WTC11 (cell line): ENCODE results near the gene OSBPL7. TPM values are rescaled to one million over a fixed set of nuclear protein-coding genes. Genes with fewer than 3 reads are reported as not detected.

ENCODE experiments used
- ATAC-seq: fragments of 200-7000 bp; cut with Tn5 transposase; 2 replicates; pipeline ENCODE4 v1.10.0; 2021; ENCODE audit warnings: mild to moderate bottlenecking, moderate library complexity
- CTCF ChIA-PET: fragments of 300-600 bp; sonication (Branson Sonifier 250); formaldehyde crosslinking; loops from one replicate; lab custom pipeline; 2021; ENCODE audit warnings: antibody characterized with exemption; lab: Charles Lee
- POLR2A ChIA-PET: fragments of 350-600 bp; sonication (Branson Sonifier 250); formaldehyde crosslinking; loops from one replicate; lab custom pipeline; 2021; ENCODE audit warnings: antibody characterized with exemption; lab: Charles Lee
- DNase-seq: peaks from one replicate; pipeline ENCODE4 v3.0.0; 2021; ENCODE audit warnings: low spot score
- H3K27ac Mint-ChIP-seq: 2 replicates; pipeline ENCODE4 v1.8.0; 2021; ENCODE audit warnings: mixed read lengths
- H3K27me3 Mint-ChIP-seq: 2 replicates; pipeline ENCODE4 v1.8.0; 2021; ENCODE audit warnings: low read depth, mild to moderate bottlenecking, moderate library complexity, mixed read lengths
- H3K36me3 Mint-ChIP-seq: 2 replicates; pipeline ENCODE4 v1.8.0; 2021; ENCODE audit warnings: mixed read lengths
- H3K4me1 Mint-ChIP-seq: 2 replicates; pipeline ENCODE4 v1.8.0; 2022; ENCODE audit warnings: mixed read lengths
- H3K4me3 Mint-ChIP-seq: 2 replicates; pipeline ENCODE4 v1.8.0; 2021; ENCODE audit warnings: mild to moderate bottlenecking, moderate library complexity, mixed read lengths
- H3K9me3 Mint-ChIP-seq: 2 replicates; pipeline ENCODE4 v1.8.0; 2021; ENCODE audit warnings: mixed read lengths
- EMX1 ChIP-seq: fragments of 250-450 bp; sonication (Bioruptor Pico); IDR thresholded peaks from 2 replicates; pipeline ENCODE4 v1.8.0; 2021; ENCODE audit warnings: mild to moderate bottlenecking
- FOXJ3 ChIP-seq: sonication (generic); formaldehyde crosslinking; IDR thresholded peaks from 2 replicates; pipeline ENCODE4 v1.9.0; 2021; ENCODE audit warnings: missing genetic modification reagents, mild to moderate bottlenecking, borderline replicate concordance
- GABPB1 ChIP-seq: sonication (generic); formaldehyde crosslinking; IDR thresholded peaks from 2 replicates; pipeline ENCODE4 v1.8.1; 2023; ENCODE audit warnings: mild to moderate bottlenecking, missing genetic modification reagents
- HMGA2 ChIP-seq: fragments of 250-450 bp; sonication (Bioruptor Pico); IDR thresholded peaks from 2 replicates; pipeline ENCODE4 v1.4.0; 2021; ENCODE audit warnings: mild to moderate bottlenecking, moderate library complexity
- NR1H2 ChIP-seq: sonication (generic); formaldehyde crosslinking; IDR thresholded peaks from 2 replicates; pipeline ENCODE4 v1.9.0; 2021; ENCODE audit warnings: mild to moderate bottlenecking, moderate library complexity, missing genetic modification reagents
- OVOL2 ChIP-seq: fragments of 250-450 bp; sonication (Bioruptor Pico); IDR thresholded peaks from 2 replicates; pipeline ENCODE4 v1.9.0; 2021; ENCODE audit warnings: mild to moderate bottlenecking, borderline replicate concordance
- RELA ChIP-seq: sonication (generic); formaldehyde crosslinking; IDR thresholded peaks from 2 replicates; pipeline ENCODE4 v1.8.1; 2022; ENCODE audit warnings: missing genetic modification reagents, mild to moderate bottlenecking, borderline replicate concordance
- TCF7 ChIP-seq: sonication (generic); formaldehyde crosslinking; IDR thresholded peaks from 2 replicates; pipeline ENCODE4 v1.8.0; 2022; ENCODE audit warnings: mild to moderate bottlenecking, low read depth, missing genetic modification reagents, moderate library complexity
- total RNA-seq: library from RNA; stranded (reverse); gene quantifications from 3 replicates; pipeline ENCODE4 v1.2.3, GENCODE V29; 2021
- TF ChIP-seq, protein P1 (sequence below): sonication (generic); formaldehyde crosslinking; IDR thresholded peaks from 2 replicates; pipeline ENCODE4 v1.8.0; 2023; ENCODE audit warnings: mild to moderate bottlenecking, missing genetic modification reagents
- TF ChIP-seq, protein P2 (sequence below): fragments of 250-450 bp; sonication (Bioruptor Pico); IDR thresholded peaks from 2 replicates; pipeline ENCODE4 v1.9.0; 2021; ENCODE audit warnings: mild to moderate bottlenecking
- TF ChIP-seq, protein P3 (sequence below): sonication (generic); formaldehyde crosslinking; IDR thresholded peaks from 2 replicates; pipeline ENCODE4 v1.8.1; 2023; ENCODE audit warnings: mild to moderate bottlenecking, missing genetic modification reagents, moderate library complexity
- TF ChIP-seq, protein P4 (sequence below): sonication (generic); formaldehyde crosslinking; IDR thresholded peaks from 2 replicates; pipeline ENCODE4 v1.8.0; 2022; ENCODE audit warnings: mild to moderate bottlenecking, missing genetic modification reagents
- TF ChIP-seq, protein P5 (sequence below): sonication (generic); formaldehyde crosslinking; IDR thresholded peaks from 2 replicates; pipeline ENCODE4 v1.8.0; 2022; ENCODE audit warnings: mild to moderate bottlenecking, missing genetic modification reagents
- TF ChIP-seq, protein P6 (sequence below): fragments of 200-600 bp; IDR thresholded peaks from 2 replicates; pipeline ENCODE4 v1.8.0; 2022; ENCODE audit warnings: antibody characterized with exemption

The OSBPL7 gene
- total RNA-seq, 1 experiment from 2014 or later, result 13.5 TPM

DNA sequence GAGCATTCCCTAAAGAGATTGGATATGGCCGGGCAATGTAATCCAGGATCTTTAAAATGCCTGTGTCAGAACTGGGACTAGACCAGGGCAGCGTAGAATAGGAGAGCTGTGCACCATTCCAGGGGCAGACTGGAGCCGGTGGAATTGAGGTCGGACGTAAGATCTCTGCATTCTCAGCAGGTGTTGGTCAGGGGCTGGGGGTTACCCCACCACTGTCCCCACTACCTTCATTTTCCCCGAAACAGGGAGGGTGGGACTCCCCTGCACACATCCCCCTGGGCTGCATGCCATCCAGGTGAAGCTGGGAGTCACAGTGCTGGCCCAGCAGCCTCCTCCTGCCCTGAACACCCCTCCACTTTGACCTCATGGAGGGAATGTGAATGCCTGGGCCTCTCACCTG, 17.8 kb downstream of the OSBPL7 start:
- TF ChIP-seq, protein P1, sequence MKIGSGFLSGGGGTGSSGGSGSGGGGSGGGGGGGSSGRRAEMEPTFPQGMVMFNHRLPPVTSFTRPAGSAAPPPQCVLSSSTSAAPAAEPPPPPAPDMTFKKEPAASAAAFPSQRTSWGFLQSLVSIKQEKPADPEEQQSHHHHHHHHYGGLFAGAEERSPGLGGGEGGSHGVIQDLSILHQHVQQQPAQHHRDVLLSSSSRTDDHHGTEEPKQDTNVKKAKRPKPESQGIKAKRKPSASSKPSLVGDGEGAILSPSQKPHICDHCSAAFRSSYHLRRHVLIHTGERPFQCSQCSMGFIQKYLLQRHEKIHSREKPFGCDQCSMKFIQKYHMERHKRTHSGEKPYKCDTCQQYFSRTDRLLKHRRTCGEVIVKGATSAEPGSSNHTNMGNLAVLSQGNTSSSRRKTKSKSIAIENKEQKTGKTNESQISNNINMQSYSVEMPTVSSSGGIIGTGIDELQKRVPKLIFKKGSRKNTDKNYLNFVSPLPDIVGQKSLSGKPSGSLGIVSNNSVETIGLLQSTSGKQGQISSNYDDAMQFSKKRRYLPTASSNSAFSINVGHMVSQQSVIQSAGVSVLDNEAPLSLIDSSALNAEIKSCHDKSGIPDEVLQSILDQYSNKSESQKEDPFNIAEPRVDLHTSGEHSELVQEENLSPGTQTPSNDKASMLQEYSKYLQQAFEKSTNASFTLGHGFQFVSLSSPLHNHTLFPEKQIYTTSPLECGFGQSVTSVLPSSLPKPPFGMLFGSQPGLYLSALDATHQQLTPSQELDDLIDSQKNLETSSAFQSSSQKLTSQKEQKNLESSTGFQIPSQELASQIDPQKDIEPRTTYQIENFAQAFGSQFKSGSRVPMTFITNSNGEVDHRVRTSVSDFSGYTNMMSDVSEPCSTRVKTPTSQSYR (CRISPR knock-in tag), result no peak
- TF ChIP-seq HMGA2 (CRISPR knock-in tag) (no peak), TCF7 (CRISPR knock-in tag) (no peak), FOXJ3 (CRISPR knock-in tag) (no peak), EMX1 (CRISPR knock-in tag) (no peak), RELA (CRISPR knock-in tag) (no peak), GABPB1 (CRISPR knock-in tag) (no peak), NR1H2 (no peak)
- TF ChIP-seq, protein P2, sequence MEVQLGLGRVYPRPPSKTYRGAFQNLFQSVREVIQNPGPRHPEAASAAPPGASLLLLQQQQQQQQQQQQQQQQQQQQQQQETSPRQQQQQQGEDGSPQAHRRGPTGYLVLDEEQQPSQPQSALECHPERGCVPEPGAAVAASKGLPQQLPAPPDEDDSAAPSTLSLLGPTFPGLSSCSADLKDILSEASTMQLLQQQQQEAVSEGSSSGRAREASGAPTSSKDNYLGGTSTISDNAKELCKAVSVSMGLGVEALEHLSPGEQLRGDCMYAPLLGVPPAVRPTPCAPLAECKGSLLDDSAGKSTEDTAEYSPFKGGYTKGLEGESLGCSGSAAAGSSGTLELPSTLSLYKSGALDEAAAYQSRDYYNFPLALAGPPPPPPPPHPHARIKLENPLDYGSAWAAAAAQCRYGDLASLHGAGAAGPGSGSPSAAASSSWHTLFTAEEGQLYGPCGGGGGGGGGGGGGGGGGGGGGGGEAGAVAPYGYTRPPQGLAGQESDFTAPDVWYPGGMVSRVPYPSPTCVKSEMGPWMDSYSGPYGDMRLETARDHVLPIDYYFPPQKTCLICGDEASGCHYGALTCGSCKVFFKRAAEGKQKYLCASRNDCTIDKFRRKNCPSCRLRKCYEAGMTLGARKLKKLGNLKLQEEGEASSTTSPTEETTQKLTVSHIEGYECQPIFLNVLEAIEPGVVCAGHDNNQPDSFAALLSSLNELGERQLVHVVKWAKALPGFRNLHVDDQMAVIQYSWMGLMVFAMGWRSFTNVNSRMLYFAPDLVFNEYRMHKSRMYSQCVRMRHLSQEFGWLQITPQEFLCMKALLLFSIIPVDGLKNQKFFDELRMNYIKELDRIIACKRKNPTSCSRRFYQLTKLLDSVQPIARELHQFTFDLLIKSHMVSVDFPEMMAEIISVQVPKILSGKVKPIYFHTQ (CRISPR knock-in tag), result no peak
- TF ChIP-seq, protein P3, sequence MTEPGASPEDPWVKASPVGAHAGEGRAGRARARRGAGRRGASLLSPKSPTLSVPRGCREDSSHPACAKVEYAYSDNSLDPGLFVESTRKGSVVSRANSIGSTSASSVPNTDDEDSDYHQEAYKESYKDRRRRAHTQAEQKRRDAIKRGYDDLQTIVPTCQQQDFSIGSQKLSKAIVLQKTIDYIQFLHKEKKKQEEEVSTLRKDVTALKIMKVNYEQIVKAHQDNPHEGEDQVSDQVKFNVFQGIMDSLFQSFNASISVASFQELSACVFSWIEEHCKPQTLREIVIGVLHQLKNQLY, result no peak
- TF ChIP-seq, protein P4, sequence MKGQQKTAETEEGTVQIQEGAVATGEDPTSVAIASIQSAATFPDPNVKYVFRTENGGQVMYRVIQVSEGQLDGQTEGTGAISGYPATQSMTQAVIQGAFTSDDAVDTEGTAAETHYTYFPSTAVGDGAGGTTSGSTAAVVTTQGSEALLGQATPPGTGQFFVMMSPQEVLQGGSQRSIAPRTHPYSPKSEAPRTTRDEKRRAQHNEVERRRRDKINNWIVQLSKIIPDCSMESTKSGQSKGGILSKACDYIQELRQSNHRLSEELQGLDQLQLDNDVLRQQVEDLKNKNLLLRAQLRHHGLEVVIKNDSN (CRISPR knock-in tag), result no peak
- ATAC-seq (no peak), DNase-seq (no peak)
- ChIA-PET CTCF (interaction anchor here (0.6 to 1.3 kb wide), 2 partner anchors 28 to 43 kb away, joined by 3 read pairs; no protein-coding TSS in a partner anchor), POLR2A (no interaction called here)
- no peak overlapping the region for H3K4me3 Mint-ChIP-seq
- no peaks in the 10 kb centered on the region for H3K9me3 Mint-ChIP-seq
- no peaks in the 10 kb centered on the region for H3K36me3 Mint-ChIP-seq
- peaks cover 2% of the 10 kb centered on the region; the same call in 1 of the 2 replicates for H3K27me3 Mint-ChIP-seq
- H3K27ac Mint-ChIP-seq, result no peak overlapping the region
- H3K4me1 Mint-ChIP-seq, result no peaks in the 10 kb centered on the region

DNA sequence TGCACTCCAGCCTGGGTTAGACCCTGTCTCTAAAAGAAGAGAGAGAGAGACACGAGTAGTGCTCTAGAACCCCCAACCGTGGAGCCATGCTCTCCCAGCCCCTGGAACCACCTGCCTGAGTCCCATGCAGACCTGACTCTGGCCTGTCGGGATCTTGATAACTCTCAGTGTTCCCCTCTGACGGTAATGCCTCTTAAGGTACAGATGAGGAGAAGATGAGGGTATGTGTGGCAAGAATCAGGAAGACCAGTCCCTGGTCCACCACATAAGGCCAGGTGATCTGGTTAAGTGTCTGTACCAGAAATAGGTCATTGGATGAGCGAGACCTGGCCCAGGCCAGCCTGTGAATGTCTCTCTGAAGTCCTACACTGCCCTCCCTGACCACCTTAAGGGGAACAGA, 18.4 kb downstream of the OSBPL7 start:
- no peak overlapping the region for H3K27ac Mint-ChIP-seq
- peaks cover 2% of the 10 kb centered on the region; the same call in 1 of the 2 replicates for H3K27me3 Mint-ChIP-seq
- H3K36me3 Mint-ChIP-seq, result no peaks in the 10 kb centered on the region
- TF ChIP-seq OVOL2, result no peak
- TF ChIP-seq, protein P5, sequence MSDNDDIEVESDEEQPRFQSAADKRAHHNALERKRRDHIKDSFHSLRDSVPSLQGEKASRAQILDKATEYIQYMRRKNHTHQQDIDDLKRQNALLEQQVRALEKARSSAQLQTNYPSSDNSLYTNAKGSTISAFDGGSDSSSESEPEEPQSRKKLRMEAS, result no peak
- H3K4me3 Mint-ChIP-seq, result no peak overlapping the region
- no peaks in the 10 kb centered on the region for H3K4me1 Mint-ChIP-seq
- no peak for DNase-seq
- CTCF ChIA-PET, result interaction anchor here (1.4 kb wide), 1 partner anchor 61 kb away, joined by 3 read pairs; no protein-coding TSS in a partner anchor
- ATAC-seq, result no peak
- POLR2A ChIA-PET, result no interaction called here
- H3K9me3 Mint-ChIP-seq, result no peaks in the 10 kb centered on the region

DNA sequence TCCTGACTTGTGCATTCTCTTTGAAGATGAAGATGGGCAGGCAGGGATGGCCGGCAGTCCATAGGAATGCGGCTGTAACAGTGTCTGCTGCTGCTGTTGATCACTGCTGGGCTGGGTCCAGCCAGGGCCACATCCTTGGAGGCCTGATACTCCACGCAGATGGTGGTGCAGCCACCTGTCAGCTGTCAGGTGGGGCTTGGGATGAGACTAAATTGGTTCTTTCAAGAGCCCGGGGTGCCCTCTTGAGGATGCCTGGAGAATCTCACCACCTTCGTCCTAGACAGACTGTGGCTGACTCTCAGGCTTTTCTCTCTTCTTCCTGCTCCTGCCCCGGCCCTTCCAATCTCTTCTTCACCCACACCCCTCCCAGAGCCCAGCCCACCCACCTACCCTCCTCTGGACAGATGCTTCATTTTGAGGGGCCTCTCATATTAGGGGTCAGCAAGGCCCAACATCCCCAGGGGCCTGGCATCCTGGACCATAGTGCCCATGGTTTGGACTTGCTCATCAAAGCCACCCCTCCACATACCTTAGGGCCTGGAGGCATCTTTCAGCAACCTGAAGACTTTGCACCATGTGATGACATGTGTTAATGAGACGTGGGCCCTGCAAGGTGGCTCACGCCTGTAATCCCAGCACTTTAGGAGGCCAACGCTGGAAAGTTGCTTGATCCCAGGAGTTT, 19.1 kb downstream of the OSBPL7 start:
- peak; percentile 94 for ATAC-seq
- CTCF ChIA-PET, result interaction anchor here (0.6 to 1.7 kb wide), 11 partner anchors 13 to 168 kb away, joined by 3 to 6 read pairs (median 4); partner anchors contain the start of genes CDK5RAP3, OSBPL7 and TBX21
- POLR2A ChIA-PET, result interaction anchor here (1.3 kb wide), 1 partner anchor 13 kb away, joined by 3 read pairs; no protein-coding TSS in a partner anchor
- Mint-ChIP-seq H3K4me3 (no peak overlapping the region), H3K4me1 (no peaks in the 10 kb centered on the region), H3K27me3 (peaks cover 2% of the 10 kb centered on the region; the same call in 1 of the 2 replicates), H3K9me3 (no peaks in the 10 kb centered on the region), H3K27ac (no peak overlapping the region)
- no peak for TF ChIP-seq TCF7 (CRISPR knock-in tag)
- TF ChIP-seq, protein P6, sequence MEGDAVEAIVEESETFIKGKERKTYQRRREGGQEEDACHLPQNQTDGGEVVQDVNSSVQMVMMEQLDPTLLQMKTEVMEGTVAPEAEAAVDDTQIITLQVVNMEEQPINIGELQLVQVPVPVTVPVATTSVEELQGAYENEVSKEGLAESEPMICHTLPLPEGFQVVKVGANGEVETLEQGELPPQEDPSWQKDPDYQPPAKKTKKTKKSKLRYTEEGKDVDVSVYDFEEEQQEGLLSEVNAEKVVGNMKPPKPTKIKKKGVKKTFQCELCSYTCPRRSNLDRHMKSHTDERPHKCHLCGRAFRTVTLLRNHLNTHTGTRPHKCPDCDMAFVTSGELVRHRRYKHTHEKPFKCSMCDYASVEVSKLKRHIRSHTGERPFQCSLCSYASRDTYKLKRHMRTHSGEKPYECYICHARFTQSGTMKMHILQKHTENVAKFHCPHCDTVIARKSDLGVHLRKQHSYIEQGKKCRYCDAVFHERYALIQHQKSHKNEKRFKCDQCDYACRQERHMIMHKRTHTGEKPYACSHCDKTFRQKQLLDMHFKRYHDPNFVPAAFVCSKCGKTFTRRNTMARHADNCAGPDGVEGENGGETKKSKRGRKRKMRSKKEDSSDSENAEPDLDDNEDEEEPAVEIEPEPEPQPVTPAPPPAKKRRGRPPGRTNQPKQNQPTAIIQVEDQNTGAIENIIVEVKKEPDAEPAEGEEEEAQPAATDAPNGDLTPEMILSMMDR, result peak; percentile 49; the same call in 1 of the 2 replicates
- TF ChIP-seq, all 79 proteins: peak for 1
- H3K36me3 Mint-ChIP-seq, result no peaks in the 10 kb centered on the region
- peak; percentile 75 for DNase-seq
